ENCODE results near the gene RANBP9.

The RANBP9 gene

GRCh38 chr6:13687917-13688351 is 23.7 kb downstream of the RANBP9 start:
- no peak for TF ChIP-seq SUZ12 (IDR thresholded peaks at IDR 0.05; ENCODE audit: extremely low read depth, insufficient read depth, insufficient read length)
- no peak for TF ChIP-seq YY1 (IDR thresholded peaks at IDR 0.05; ENCODE audit: insufficient read depth, insufficient read length)
- TF ChIP-seq ZNF274 (IDR thresholded peaks at IDR 0.05; ENCODE audit: low read depth, low read length): no peak
- no peak for DNase-seq (ENCODE audit: low read depth, low spot score)

GRCh38 chr6:13684855-13685254 is 26.8 kb downstream of the RANBP9 start:
- no peaks in the 10 kb centered on the region for H3K9me3 ChIP-seq (ENCODE audit: insufficient read depth, low read length)
- peaks cover 2% of the 10 kb centered on the region for H3K36me3 ChIP-seq (ENCODE audit: insufficient read depth, insufficient read length, low read length)
- H3K9ac ChIP-seq (ENCODE audit: insufficient read length, low read depth): no peak overlapping the region
- H3K27me3 ChIP-seq (ENCODE audit: insufficient read depth, insufficient read length): no peaks in the 10 kb centered on the region
- TF ChIP-seq ZNF274 (IDR thresholded peaks at IDR 0.05; ENCODE audit: low read depth, low read length): no peak
- no peak for TF ChIP-seq SUZ12 (IDR thresholded peaks at IDR 0.05; ENCODE audit: extremely low read depth, insufficient read depth, insufficient read length)
- no peak for TF ChIP-seq YY1 (IDR thresholded peaks at IDR 0.05; ENCODE audit: insufficient read depth, insufficient read length)
- no peak overlapping the region for H3K4me3 ChIP-seq (ENCODE audit: insufficient read length, low read depth)
- H3K4me1 ChIP-seq (ENCODE audit: insufficient read depth, insufficient read length): no peaks in the 10 kb centered on the region
- no peak for DNase-seq (ENCODE audit: low read depth, low spot score)

More at GRCh38 chr6:13687917-13688351, 23.7 kb downstream of the RANBP9 start:
- Histone ChIP-seq H3K9ac (ENCODE audit: insufficient read length, low read depth) (no peak overlapping the region), H3K9me3 (ENCODE audit: insufficient read depth, low read length) (no peaks in the 10 kb centered on the region), H3K36me3 (ENCODE audit: insufficient read depth, insufficient read length, low read length) (peaks cover 6% of the 10 kb centered on the region), H3K27me3 (ENCODE audit: insufficient read depth, insufficient read length) (no peaks in the 10 kb centered on the region), H3K4me1 (ENCODE audit: insufficient read depth, insufficient read length) (no peaks in the 10 kb centered on the region), H3K4me3 (ENCODE audit: insufficient read length, low read depth) (no peak overlapping the region)

DNA sequence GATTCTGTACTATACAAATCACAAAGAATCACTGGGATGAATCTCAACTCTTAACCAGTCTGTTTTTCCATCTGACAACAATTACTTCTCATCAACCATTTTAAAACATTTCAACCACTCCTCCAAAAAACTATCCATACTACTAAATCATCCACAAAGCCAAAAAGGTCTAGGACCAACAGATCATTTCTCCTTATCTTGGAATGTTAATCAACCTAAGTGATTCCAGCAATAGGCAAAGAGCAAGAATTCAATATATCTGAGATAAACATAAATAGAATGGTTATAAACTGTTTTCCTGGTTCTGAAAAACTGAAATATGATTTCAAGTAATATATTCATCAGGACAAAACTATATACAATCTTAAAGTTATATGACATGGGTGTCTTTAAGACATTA is 28.6 kb downstream of the RANBP9 start:
- H3K27me3 ChIP-seq (ENCODE audit: insufficient read depth, insufficient read length): no peaks in the 10 kb centered on the region
- H3K9ac ChIP-seq (ENCODE audit: insufficient read length, low read depth): no peak overlapping the region
- H3K36me3 ChIP-seq (ENCODE audit: insufficient read depth, insufficient read length, low read length): no peaks in the 10 kb centered on the region
- no peaks in the 10 kb centered on the region for H3K9me3 ChIP-seq (ENCODE audit: insufficient read depth, low read length)
- no peak for DNase-seq (ENCODE audit: low read depth, low spot score)
- no peak for TF ChIP-seq SUZ12 (IDR thresholded peaks at IDR 0.05; ENCODE audit: extremely low read depth, insufficient read depth, insufficient read length)
- no peaks in the 10 kb centered on the region for H3K4me1 ChIP-seq (ENCODE audit: insufficient read depth, insufficient read length)
- H3K4me3 ChIP-seq (ENCODE audit: insufficient read length, low read depth): no peak overlapping the region

DNA sequence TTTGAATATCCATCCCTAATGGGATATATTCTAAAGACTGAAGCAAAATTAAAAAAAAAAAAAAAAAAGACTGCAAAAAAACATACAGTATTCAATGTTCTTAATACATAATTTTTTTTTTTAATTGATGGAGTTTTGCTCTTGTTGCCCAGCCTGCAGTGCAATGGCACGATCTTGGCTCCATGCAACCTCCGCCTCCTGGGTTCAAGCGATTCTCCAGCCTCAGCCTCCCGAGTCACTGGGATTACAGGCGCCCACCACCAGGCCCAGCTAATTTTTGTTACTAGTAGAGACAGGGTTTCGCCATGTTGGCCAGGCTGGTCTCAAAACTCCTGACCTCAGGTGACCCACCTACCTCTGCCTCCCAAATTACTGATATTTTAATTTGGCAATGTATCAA is 29.3 kb downstream of the RANBP9 start:
- Histone ChIP-seq H3K27me3 (ENCODE audit: insufficient read depth, insufficient read length) (no peaks in the 10 kb centered on the region), H3K9me3 (ENCODE audit: insufficient read depth, low read length) (peaks cover 4% of the 10 kb centered on the region; the same call in 1 of the 2 replicates), H3K4me3 (ENCODE audit: insufficient read length, low read depth) (no peak overlapping the region), H3K36me3 (ENCODE audit: insufficient read depth, insufficient read length, low read length) (no peaks in the 10 kb centered on the region), H3K4me1 (ENCODE audit: insufficient read depth, insufficient read length) (no peaks in the 10 kb centered on the region), H3K9ac (ENCODE audit: insufficient read length, low read depth) (no peak overlapping the region)
- no peak for TF ChIP-seq YY1 (IDR thresholded peaks at IDR 0.05; ENCODE audit: insufficient read depth, insufficient read length)
- TF ChIP-seq SUZ12 (IDR thresholded peaks at IDR 0.05; ENCODE audit: extremely low read depth, insufficient read depth, insufficient read length): no peak
- TF ChIP-seq ZNF274 (IDR thresholded peaks at IDR 0.05; ENCODE audit: low read depth, low read length): no peak
- no peak for DNase-seq (ENCODE audit: low read depth, low spot score)

GRCh38 chr6:13681305-13682061 is 30.2 kb downstream of the RANBP9 start:
- H3K4me3 ChIP-seq (ENCODE audit: insufficient read length, low read depth): no peak overlapping the region
- no peaks in the 10 kb centered on the region for H3K27me3 ChIP-seq (ENCODE audit: insufficient read depth, insufficient read length)
- no peaks in the 10 kb centered on the region for H3K4me1 ChIP-seq (ENCODE audit: insufficient read depth, insufficient read length)
- H3K36me3 ChIP-seq (ENCODE audit: insufficient read depth, insufficient read length, low read length): no peaks in the 10 kb centered on the region
- no peak for DNase-seq (ENCODE audit: low read depth, low spot score)
- H3K9me3 ChIP-seq (ENCODE audit: insufficient read depth, low read length): peaks cover 8% of the 10 kb centered on the region; the same call in 1 of the 2 replicates
- no peak for TF ChIP-seq YY1 (IDR thresholded peaks at IDR 0.05; ENCODE audit: insufficient read depth, insufficient read length)
- TF ChIP-seq ZNF274 (IDR thresholded peaks at IDR 0.05; ENCODE audit: low read depth, low read length): no peak
- no peak for TF ChIP-seq SUZ12 (IDR thresholded peaks at IDR 0.05; ENCODE audit: extremely low read depth, insufficient read depth, insufficient read length)
- no peak overlapping the region for H3K9ac ChIP-seq (ENCODE audit: insufficient read length, low read depth)

GRCh38 chr6:13680448-13680968 is 31.1 kb downstream of the RANBP9 start:
- Histone ChIP-seq H3K4me3 (ENCODE audit: insufficient read length, low read depth) (no peak overlapping the region), H3K4me1 (ENCODE audit: insufficient read depth, insufficient read length) (no peaks in the 10 kb centered on the region), H3K9me3 (ENCODE audit: insufficient read depth, low read length) (peaks cover 8% of the 10 kb centered on the region; the same call in 1 of the 2 replicates), H3K27me3 (ENCODE audit: insufficient read depth, insufficient read length) (no peaks in the 10 kb centered on the region), H3K9ac (ENCODE audit: insufficient read length, low read depth) (no peak overlapping the region), H3K36me3 (ENCODE audit: insufficient read depth, insufficient read length, low read length) (no peaks in the 10 kb centered on the region)
- DNase-seq (ENCODE audit: low read depth, low spot score): no peak
- no peak for TF ChIP-seq YY1 (IDR thresholded peaks at IDR 0.05; ENCODE audit: insufficient read depth, insufficient read length)
- no peak for TF ChIP-seq ZNF274 (IDR thresholded peaks at IDR 0.05; ENCODE audit: low read depth, low read length)
- TF ChIP-seq SUZ12 (IDR thresholded peaks at IDR 0.05; ENCODE audit: extremely low read depth, insufficient read depth, insufficient read length): no peak

DNA sequence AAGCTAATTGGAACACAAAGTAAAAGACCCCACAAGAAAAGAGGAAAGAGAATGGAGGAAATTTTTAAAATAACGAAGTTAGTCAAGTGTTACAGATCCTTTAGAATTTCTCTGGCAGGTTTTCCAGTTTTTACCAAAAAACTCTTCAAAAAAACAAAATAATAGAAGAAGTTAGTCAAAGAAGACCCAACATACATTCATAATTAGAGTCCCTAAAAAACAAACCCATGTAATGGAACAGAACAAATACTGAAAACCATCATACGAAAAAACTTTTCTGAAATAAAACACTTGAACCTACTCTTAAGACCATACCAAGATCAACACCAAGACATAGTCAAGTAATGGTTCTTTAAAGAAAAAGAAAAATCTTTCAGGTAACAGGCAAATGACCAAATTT is 31.6 kb downstream of the RANBP9 start:
- Histone ChIP-seq H3K36me3 (ENCODE audit: insufficient read depth, insufficient read length, low read length) (no peaks in the 10 kb centered on the region), H3K9me3 (ENCODE audit: insufficient read depth, low read length) (peaks cover 8% of the 10 kb centered on the region; the same call in 1 of the 2 replicates), H3K4me3 (ENCODE audit: insufficient read length, low read depth) (no peak overlapping the region), H3K9ac (ENCODE audit: insufficient read length, low read depth) (no peak overlapping the region), H3K27me3 (ENCODE audit: insufficient read depth, insufficient read length) (no peaks in the 10 kb centered on the region), H3K4me1 (ENCODE audit: insufficient read depth, insufficient read length) (no peaks in the 10 kb centered on the region)
- no peak for DNase-seq (ENCODE audit: low read depth, low spot score)
- TF ChIP-seq ZNF274 (IDR thresholded peaks at IDR 0.05; ENCODE audit: low read depth, low read length): no peak
- TF ChIP-seq SUZ12 (IDR thresholded peaks at IDR 0.05; ENCODE audit: extremely low read depth, insufficient read depth, insufficient read length): no peak
- no peak for TF ChIP-seq YY1 (IDR thresholded peaks at IDR 0.05; ENCODE audit: insufficient read depth, insufficient read length)
